BJ (cell line): ENCODE results near the gene NFE2L2. TPM values are rescaled to one million over a fixed set of nuclear protein-coding genes. Genes with fewer than 3 reads are reported as not detected.

Experiments used
- CTCF ChIA-PET: fragments of 350-600 bp; formaldehyde crosslinking; extraction: SDS; loops from one replicate; lab custom pipeline; 2021; ENCODE audit warnings: antibody characterized with exemption, inconsistent platforms; lab: Yijun Ruan, JAX
- POLR2A ChIA-PET: fragments of 300-600 bp; sonication (Branson Sonifier 250); formaldehyde crosslinking; extraction: SDS; loops from one replicate; lab custom pipeline; 2021; ENCODE audit warnings: antibody characterized with exemption; lab: Charles Lee
- DNase-seq: peaks from one replicate; pipeline ENCODE4 v3.0.0-alpha.2; 2011; ENCODE audit warnings: low read depth
- H3K27me3 ChIP-seq: 2 replicates; pipeline ENCODE4 v1.6.0; 2011; ENCODE audit warnings: low read length; ENCODE audit not compliant: control insufficient read depth, insufficient read depth
- H3K36me3 ChIP-seq: 2 replicates; pipeline ENCODE4 v1.5.1; 2011; ENCODE audit warnings: low read length; ENCODE audit not compliant: control insufficient read depth, insufficient read depth
- H3K4me3 ChIP-seq: 2 replicates; pipeline ENCODE4 v1.5.1; 2011; ENCODE audit warnings: low read depth, mild to moderate bottlenecking, control low read depth, low read length
- polyA plus RNA-seq: library from polyadenylated mRNA; depleted of rRNA; stranded (reverse); fragments of >200 nt; gene quantifications from 2 replicates; pipeline ENCODE4 v1.2.3, GENCODE V29; 2011
- TF ChIP-seq, protein P1 (sequence below): IDR thresholded peaks from 2 replicates; pipeline ENCODE4 v1.5.1; 2011; ENCODE audit warnings: low read depth, mild to moderate bottlenecking, control low read depth, inconsistent platforms, low read length, moderate library complexity; ENCODE audit not compliant: insufficient read depth

Gene NFE2L2
- polyA plus RNA-seq, 1 experiment: 109 TPM

DNA sequence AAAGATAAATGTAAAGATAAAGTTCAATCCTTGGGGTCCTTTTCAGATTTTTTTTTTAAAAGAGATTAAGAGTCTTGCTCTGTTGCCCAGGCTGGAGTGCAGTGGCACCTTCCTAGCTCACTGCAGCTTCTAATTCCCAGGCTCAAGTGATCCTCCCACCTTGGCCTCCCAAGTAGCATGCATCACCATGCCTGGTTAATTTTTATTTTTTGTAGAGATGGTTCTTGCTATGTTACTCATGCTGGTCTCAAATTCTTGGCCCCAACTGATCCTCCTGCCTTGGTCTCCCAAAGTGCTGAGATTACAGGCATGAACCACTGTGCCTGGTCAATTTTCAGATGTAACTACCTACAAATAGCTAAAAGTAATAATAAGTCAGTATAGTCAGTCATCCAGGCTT is 21.1 kb downstream of the NFE2L2 start:
- TF ChIP-seq, protein P1, sequence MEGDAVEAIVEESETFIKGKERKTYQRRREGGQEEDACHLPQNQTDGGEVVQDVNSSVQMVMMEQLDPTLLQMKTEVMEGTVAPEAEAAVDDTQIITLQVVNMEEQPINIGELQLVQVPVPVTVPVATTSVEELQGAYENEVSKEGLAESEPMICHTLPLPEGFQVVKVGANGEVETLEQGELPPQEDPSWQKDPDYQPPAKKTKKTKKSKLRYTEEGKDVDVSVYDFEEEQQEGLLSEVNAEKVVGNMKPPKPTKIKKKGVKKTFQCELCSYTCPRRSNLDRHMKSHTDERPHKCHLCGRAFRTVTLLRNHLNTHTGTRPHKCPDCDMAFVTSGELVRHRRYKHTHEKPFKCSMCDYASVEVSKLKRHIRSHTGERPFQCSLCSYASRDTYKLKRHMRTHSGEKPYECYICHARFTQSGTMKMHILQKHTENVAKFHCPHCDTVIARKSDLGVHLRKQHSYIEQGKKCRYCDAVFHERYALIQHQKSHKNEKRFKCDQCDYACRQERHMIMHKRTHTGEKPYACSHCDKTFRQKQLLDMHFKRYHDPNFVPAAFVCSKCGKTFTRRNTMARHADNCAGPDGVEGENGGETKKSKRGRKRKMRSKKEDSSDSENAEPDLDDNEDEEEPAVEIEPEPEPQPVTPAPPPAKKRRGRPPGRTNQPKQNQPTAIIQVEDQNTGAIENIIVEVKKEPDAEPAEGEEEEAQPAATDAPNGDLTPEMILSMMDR: no peak
- no peak for DNase-seq
- H3K4me3 ChIP-seq: no peak overlapping the region
- H3K27me3 ChIP-seq: no peaks in the 10 kb centered on the region
- ChIA-PET CTCF (interaction anchor here (0.9 kb wide), 1 partner anchor 21 kb away, joined by 3 read pairs; the partner anchor contains the start of gene NFE2L2), POLR2A (no interaction called here)
- H3K36me3 ChIP-seq: no peaks in the 10 kb centered on the region

DNA sequence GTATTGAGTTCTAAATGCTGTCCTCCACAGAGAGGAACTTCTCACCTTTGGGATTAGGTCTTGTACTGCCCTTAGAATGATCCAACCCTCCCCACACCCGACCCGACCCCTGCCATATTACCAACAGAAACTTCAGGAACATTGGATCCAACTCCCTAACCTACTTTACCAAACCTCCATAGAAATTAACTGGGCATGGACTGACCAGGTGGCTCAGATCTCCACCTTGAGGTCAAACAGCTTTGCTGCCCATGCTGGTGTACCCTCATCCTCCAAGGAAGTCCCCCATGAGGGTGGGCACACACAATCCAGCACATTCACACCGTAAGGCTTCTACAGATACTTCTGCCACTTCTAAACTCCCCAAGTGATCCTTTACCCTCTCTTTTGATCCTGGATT is 21.5 kb downstream of the NFE2L2 start:
- peak overlapping the region; percentile 12; the same call in 1 of the 2 replicates for H3K4me3 ChIP-seq
- ChIA-PET CTCF (interaction anchor here (0.9 kb wide), 1 partner anchor 22 kb away, joined by 3 read pairs; the partner anchor contains the start of gene NFE2L2), POLR2A (no interaction called here)
- H3K36me3 ChIP-seq: no peaks in the 10 kb centered on the region
- H3K27me3 ChIP-seq: no peaks in the 10 kb centered on the region
- TF ChIP-seq, protein P1: no peak
- DNase-seq: no peak

DNA sequence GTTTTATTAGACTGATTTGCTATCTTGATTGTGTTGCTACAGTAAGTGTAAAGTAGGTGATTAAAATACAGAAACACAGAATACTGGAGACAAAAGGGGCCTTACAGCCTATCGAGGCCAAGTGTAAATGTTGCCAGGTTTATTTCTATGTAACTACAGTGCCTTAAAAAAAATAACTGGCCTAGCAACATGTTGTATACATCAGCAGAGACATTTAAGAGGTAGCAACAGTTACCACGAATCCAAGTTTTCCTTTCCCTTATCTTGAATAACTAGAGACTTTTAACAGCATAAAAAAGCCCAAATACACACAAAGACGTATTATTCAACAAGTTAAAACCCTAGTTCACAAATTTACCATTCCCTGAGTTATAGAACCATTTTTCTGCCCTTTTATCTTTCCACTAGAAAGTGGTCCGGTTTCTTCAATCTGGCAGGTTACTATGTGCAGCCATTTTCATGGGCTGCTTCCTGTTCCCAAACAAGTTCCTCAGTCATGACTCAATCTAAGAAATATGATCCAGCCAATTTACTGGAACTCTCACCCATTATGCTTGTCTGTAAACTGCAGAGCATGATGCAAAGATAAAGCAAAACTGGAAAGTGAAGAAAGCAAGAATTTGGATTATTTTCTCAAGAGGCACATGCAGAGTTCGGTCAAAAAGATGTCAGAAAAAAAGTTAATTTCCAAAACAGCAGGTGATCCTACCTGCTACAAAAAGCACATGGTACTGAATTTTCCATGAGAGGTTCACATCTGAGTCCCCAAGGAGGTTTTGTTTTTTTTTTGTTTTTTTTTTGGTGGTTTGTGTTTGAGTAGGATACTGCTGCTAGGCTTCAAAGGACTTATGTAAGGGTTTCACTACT is 22.2 kb downstream of the NFE2L2 start:
- DNase-seq: peak; percentile 93
- no peaks in the 10 kb centered on the region for H3K36me3 ChIP-seq
- H3K27me3 ChIP-seq: no peaks in the 10 kb centered on the region
- ChIA-PET POLR2A (no interaction called here), CTCF (interaction anchor here (0.9 kb wide), 1 partner anchor 22 kb away, joined by 3 read pairs; the partner anchor contains the start of gene NFE2L2)
- TF ChIP-seq, protein P1: no peak
- H3K4me3 ChIP-seq: peak overlapping the region; percentile 19; the same call in 1 of the 2 replicates

DNA sequence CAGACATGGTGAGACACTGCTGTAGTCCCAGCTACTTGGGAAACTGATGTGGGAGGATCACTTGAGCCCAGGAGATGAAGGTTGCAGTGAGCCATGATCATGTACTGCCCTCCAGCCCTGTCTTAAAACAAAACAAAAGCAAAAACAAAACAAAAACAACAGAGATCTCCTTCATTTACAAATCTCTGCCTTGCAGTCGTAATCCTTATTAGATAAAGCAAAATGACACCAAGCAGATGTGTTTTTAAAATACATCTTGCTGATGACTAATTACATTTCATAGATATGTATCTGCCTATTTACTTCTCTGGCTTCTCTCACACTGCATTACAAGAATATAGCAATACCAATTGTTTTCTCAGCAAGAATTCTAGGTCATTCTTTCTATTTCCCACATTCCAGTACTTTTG is 22.8 kb downstream of the NFE2L2 start:
- POLR2A ChIA-PET: no interaction called here
- 0 out of 2 replicates have a peak, but pooled peaks cover 1% of the 10 kb centered on the region for H3K36me3 ChIP-seq
- no peak overlapping the region for H3K4me3 ChIP-seq
- CTCF ChIA-PET: interaction anchor here (2.7 to 5.2 kb wide), 2 partner anchors 22 to 77 kb away, joined by 13 to 30 read pairs; partner anchors contain the start of gene NFE2L2
- DNase-seq: no peak
- no peaks in the 10 kb centered on the region for H3K27me3 ChIP-seq
- TF ChIP-seq, protein P1: no peak

DNA sequence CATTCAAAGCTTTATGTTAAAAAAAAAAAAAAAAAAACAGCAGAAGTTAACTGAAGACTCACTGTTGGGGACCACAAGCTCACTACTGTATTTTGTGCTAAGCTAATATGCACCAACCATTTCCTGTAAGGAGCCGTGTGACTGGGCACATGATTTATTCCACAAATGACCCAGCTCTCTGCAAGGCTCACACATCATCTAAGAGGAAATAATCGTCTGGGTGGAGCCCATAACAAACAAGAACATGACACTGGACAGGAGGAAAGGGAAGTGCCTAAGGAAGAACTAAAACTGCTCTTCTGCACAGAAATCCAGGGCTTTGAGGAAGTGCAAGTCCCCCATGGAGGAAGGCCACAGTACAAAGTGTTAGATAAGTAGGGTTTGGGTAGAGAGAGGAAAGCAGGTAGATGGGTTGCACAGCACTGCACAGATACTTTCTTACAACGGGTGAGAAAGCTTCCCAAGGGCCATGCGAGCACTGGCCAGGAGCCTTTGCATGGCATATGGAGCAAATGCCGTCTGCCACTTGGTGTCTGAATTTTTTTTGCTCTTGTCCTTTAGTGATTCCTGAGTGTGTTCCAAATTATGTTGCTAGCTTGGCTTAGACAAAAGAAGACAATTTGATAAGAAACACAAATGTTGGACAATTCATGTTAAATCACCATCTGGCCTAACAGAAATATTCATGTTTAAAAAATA is 24.4 kb downstream of the NFE2L2 start:
- no peak overlapping the region for H3K4me3 ChIP-seq
- H3K36me3 ChIP-seq: peaks cover 3% of the 10 kb centered on the region; the same call in 1 of the 2 replicates
- ChIA-PET CTCF (interaction anchor here (2.1 to 5.2 kb wide), 3 partner anchors 14 to 75 kb away, joined by 4 to 30 read pairs (median 13); partner anchors contain the start of gene NFE2L2), POLR2A (interaction anchor here (0.6 to 0.8 kb wide), 3 partner anchors 23 to 153 kb away, joined by 8 to 9 read pairs (median 9); partner anchors contain the start of gene AGPS)
- TF ChIP-seq, protein P1: no peak
- H3K27me3 ChIP-seq: no peaks in the 10 kb centered on the region
- DNase-seq: no peak
